Fibroblast of skin of back (primary cell): ENCODE results near the gene SEMA7A.

Experiments used
- DNase-seq: peaks from one replicate; pipeline ENCODE4 v3.0.0-alpha.2; 2013

Gene SEMA7A

DNA sequence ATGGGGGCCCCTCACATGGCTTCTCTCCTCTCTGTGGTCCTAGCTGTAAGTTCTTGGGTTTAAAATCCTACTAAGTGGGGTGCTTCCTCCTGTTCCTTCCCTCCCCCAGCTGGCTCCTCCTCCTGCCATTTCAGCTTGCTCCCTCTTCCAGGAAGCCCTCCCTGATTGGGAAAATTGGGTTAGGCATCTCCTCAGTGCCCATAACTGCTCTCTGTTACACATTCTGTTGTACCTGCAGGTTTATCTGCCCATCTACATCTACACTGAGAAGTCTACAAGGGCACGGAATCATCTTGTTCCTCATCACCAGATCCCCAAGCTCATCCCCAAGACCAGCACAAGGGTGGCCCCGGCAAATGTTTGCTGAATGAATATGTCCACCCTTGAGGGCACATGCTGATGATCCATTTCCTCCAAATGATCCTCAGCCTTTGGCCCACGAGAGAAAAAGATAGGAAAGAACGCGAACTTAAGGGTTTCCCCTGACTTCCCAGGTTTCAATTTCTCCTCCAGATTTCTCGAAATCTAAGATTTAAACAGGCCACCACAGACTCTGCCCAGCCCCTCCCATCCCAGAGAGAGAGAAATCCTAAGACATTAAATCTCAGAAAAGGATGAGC, 3.9 kb downstream of the SEMA7A start:
- no peak for DNase-seq

DNA sequence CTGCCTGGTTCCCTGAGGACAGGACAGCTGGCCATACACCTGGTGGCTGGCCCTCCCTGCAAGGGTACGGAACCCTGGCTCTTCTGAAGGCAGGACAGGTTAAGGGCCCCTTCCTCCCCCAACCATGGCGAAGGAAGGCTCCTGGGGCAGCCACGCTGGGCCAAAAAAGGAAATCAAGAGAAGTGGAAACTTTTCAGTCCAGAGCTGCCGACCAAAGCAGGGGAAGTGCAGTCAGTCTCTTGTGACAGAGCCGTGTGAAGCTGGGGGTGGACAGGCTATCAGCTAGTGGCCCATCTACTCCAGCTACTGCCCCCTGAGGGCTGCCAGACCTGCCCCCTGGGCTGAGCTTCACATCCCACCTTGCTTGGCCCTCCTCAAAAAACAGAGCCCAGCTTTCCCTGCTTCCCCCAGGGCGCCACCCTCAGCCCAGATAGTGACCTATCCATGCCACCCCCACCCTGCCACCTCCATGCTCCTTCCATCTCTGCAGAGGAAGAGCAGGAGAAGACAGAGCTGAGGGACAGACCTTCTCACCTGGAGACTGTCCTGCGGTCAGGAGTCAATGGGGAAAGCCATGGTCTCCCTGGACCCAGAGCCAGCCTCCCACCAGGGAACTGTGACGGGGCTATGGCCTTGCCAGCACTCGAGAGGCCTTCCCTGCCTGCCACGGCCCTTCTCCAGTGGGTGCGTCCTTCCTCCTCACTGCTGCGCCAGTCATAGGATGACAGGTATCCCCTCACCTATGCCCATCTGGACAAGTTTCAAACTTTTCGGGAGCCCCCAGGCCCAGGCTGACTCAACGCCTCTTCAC, 4.6 kb downstream of the SEMA7A start:
- no peak for DNase-seq

DNA sequence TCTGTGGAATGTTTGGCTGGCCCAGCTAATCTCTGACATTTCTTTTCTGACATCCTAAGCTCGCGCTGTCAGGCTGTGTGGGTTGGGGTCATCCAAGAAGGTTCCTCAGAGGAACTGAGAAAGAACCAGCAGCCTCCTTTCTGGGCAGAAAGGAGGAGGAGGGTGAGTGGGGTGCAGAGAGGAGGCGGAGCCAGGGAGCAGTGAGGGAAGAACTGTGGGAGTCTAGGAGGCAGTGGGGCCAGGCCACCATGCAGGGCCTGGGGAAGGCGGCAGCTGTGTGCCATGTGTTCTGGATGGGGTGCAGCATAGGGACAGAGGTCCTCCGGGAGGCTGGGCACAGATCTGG, 5.3 kb downstream of the SEMA7A start:
- no peak for DNase-seq

DNA sequence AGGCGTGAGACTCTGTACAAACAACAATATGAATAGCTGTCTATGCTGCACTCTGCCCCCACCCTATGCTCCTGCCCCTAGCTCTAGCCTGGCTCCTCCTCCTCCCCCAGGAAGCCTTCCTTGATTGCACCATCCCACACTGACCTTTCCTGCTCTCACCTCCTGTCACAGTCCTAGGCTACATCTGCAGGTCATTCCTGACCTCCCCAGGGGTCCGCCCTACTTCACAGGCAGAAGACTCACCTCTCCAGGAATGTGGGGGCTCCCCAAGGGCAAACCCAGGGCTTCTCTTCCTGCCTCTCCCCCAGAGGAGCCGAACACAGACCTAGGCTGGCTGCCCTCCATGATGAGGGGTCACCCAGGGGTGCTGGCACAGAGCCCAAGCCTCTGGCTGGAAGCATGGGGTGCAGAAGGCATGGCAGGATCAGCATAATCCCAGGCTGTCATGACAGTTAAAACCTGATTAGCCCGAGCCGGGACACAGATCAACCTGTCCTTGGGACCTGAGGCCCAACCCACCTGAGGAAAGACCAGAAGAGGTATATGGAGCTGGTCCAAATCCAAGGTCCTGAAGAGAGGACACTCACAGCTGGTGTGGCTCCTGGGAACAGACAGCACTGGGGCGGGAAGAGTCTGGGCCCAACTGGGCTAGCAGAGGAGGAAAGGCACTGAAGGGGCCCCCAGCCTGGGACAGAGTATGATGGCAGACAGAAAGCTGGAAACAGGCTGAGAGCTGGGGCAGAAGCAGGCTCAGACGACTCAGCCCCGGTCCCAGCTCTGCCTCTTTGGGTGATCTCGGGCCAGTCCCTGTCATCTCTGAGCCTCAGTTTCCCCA, 5.9 kb downstream of the SEMA7A start:
- DNase-seq = no peak

DNA sequence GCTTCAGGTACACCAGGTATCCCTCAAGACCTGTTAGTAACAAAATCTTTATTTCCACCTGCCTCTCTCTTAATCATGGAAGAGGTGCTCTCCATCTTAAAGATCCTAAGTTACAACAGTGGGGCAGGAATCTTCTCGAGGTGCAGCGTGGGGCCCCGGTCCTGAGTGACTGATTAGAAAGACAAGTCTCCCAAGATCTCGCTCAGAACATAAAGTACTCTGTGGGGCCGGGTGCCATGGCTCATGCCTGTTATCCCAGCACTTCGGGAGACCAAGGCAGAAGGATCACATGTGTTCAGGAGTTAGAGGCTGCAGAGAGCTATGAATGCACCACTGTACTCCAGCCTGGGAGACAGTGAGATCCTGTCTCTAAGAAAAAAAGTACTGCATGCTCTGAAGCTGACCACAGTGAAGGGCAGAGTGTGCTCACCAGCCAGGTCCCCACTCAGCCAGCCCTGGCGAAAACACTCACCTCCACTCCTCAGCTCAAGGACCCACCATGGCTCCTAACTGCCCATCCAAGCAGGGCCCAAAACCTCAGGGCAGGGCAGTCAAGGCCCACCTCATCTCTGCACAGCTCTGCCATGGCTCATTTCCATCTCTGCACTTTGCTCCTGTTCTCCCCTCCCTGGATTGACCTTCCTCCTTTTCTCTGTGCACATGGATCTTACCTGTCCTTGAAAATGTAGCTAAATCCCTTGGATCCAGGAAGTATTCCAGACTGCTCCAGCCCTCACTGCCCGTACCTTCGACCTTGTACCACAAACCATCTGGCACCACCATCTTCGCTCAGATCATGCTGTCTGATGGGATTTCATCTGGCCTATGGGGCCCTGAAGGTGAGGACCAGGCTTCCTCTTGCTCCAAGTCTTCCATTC, 7.1 kb downstream of the SEMA7A start:
- no peak for DNase-seq

DNA sequence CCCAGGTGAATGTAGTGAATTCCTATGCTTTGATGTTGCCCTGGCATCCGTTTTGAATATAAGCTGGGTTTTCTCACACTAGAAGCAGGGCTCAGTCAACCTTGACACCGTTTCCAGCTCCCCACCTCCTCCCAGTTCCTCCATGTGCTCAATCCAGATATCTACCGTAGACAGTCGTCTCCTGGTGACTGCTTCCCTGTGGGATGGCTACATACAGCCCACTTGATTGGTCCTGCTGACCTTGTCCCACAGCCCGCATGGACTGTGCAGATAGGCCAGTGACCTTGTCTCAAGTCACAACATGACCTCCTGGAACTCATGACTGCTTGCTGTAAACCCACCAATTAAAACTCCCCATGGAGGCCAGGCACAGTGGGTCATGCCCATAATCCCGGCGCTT, 8.1 kb downstream of the SEMA7A start:
- no peak for DNase-seq

DNA sequence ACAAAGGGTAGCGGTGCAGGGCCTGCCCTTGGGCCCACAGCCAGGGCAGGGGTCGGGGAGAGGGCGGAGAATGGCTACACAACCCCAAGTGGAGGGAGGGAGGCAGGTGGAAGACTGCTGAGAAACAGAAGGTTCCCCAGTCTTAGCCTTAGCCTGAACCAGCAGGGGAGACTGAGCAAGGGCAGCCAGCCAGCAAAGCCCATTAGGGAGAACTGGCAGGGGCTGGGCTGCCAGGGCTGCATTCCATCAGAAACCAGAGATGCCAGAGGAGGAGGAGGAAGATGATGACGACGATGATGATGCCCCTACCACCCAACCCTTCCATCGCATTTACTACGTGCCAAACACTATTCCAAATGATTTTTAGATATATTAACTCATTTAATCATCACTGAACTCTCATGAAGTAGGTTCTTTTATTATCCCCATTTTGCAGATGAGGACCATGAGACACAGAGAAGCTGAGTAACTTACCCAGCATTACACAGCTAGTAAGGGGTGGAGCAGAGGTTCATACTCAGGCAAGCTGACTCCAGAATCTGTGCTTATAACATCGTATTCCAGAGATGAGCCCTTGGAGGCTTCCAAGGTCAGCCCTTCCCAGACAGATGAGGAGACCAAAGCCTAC, 8.7 kb downstream of the SEMA7A start:
- DNase-seq = no peak

DNA sequence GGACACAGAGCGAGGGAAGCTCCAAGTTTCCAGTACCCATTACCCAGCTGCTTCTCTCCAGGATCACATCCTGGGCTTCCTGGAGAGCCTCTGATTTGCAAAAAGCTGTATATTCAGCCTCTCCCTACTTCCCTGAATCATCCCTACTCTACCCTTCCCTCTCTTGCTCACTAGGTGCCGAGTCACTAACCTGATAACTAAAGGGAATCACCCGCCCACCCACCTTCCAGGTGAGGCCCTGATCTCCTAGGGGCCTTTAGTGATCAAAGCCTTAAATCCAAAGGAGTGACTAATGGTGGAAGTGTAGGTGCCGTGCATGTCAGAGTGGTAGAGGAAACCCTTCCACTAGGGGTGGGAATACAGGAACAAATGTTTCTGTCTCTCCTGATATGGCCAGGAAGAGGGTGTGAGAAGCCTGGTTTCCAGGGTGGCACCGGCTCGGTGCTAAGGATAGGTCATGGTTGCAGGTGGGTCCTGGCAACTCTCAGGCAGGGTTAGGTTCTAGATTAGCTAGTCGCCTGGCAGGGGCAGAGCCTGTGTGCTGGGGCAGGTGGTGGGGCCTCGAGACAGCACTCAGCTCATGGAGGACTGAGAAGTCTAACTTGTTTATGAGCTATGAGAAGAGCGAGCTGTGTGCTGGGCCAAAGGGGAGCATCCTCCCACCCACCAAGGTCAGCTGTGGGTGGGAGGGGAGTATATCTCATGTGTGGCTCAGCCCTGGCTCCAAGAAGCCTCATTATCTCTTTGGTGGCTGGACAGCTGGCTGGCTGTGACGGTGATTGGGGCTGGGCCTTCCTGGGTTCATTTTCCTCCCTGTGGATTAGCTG, 10.1 kb downstream of the SEMA7A start:
- no peak for DNase-seq

DNA sequence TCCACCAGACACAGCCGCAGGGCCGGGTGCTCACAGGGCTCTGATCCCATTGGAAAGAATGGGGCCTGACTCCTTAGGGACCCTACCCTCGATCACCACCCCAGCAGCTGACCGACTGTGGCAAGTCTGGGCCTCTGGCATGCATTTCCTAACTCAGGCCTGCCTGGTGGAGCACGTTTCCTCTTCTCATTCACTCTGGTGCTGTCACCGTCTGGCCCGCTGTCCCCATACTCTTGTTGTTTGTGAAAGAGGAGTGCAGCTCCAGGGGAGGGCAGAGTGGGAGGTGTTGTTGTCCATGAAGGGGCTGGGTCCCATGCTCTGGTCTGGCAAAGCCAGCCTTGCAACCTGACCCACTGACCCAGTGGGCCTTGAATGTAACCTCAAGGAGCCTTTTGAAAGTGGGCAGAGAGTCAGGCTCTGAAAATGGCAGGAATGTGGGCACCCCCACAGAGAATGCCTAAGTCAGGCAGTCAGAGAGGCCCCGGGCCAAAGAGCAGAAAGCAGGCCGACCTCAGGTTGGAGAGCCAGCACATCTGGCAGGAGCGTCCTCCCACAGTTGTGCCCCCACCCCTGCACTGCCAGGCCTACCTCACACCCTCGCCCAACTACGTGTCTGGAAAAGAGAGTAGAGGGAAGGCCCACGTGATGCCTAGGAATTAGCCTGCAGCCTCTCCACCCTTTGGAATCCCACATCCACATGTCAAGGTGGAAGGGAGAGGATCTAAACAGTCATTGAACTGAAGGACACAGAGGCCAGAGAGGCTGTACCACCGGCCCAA, 10.9 kb downstream of the SEMA7A start:
- DNase-seq = peak; percentile 88

DNA sequence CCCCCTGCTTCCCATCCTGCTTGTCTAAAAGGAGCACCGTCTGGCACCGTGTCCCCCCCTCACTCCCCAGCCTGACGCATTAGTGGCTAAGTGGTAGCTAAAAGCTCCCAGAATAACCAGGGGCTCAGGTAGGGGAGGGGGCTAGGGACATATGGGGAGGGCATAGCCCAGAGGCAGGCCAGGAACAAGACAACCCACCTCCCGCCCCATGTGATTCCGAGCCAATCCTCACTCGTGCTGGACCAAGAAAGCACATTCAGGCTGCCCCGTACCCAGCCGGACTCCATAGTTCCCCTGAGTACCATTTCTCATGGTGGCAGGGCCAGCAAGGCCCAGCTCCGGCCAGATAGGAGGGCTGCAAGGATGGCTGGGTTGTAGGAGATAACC, 11.5 kb downstream of the SEMA7A start:
- no peak for DNase-seq

DNA sequence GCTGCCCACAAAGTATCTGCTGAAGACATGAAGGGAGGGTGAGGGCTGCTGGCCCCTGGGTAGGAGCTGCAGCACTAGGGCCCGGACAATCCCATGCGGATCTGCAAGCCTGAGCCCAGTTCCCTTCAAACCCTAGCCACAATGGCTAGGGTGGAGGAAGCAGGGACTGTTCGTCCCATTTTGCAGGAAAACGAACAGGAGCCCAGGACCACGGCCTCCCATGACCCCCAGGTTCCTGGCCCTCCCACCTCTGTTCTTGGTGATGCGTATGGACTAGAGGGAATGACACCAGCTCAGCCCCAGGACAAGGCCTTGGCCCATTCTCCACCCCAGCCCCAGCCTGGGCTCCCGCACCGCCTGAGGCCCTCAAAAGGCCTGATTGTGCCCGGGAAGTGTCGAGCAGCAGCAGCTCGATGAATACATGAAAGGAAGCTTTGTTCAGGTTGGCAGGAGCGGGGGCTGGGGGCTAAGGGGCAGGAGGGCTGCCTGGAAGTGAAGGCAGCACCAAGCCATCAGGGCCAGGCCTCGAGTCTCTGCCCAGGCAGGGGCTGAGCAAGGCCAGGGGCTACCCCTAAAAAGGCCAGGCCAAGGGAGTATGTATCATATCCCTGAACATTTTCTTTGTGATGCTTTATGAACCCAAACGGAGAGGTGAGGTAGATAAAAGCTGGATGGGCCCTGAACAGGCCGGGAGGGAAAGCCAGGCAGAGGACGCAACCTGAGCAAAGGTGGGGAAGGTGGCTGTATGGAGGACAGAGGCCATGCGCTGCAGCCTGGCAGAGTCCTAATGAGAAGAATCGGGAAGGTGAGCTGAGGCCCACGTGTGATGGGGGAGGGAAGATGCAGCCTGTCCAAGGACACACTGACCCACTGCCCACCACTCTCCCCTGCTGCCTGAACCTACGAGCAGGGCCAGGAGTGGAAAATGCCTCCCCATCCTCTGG, 12.2 kb downstream of the SEMA7A start:
- no peak for DNase-seq

DNA sequence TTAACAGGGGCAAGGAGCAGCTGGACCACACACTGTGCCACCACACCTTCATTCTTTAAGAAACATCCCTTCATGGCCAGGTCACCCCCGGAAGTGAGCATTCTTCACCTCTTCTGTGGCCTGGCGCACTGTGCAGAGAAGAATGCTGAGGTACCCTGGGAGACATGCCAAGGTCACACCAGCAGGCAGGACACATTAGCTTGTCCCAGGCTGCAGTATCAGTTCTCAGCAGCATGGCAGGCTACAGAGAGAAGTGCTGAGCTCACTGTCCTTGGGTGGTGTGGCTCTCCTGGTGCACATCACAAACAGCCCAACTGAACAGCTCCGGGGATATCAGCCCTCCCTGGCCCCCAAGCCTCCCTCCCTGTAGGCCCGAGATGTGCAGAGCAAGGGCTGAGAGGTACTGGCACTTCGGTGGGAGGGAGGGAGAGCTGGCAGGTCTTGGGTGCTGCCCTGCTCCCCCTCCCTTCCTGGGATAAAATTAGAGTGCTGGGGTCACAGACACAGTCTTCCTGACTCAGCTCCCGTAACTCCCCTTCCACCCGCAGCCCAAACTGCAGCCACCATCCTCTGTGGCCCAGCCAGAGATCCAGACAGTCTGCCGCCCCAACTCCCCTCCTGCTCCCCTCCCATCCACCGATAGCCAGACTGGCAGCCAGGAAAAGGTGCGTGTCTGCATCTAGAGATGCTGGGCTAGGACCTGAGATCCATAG, 13.4 kb downstream of the SEMA7A start:
- DNase-seq = peak; percentile 40

DNA sequence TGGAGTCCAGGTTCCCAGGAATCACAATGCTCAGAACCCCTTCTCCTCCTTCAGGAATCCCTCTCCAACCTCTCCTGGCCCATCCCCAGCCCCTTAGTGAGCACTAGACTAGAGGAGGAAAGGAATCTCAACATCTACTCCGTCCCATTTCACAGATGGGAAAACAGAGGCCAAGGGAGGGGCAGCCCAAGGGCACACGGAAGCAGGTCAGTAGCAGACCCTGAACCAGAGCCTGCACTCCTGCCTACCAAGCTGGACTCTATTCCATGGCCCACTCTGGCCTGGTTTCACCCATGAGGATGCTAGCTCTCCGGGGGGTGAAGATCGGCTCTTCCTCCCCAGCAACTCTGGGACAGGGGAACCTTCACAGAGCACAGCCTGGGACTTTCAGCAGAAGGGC, 14.3 kb downstream of the SEMA7A start:
- DNase-seq = no peak

DNA sequence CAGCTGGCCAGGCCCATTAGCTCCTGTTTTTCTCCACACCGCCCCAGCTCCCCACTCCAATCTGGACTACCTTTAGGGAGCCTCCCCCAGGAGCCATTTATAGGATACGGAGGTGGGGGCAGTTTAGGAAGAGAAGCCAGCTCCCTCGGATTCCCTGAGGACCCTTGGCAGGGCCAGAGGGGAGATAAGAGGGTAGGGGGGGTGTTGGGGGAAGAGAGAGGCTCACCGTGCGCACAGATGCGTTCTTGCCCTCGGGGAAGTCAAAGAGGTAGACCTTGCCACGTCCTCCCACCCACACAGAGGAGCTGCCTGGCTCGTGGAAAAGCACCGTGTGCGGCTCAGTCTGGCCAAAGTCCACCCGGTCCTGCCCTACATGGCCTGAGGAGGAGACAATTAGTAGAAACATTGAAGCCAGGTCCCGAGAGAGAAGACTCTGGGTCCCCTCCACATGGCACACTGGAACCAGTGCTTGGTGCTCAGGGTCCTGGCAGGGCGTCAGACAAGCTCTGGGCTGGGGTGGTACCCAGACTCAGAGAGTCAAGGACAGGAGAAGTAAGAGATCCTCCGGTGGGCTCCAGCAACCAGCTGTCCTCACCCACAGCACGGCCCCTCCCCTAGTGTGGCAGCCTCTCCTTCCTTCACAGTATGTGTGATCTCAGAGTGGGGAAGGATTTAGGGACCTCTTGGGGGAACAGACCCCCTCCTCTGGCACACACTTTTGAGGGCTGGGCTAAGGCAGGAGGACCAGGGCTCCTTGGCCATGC, 15.0 kb downstream of the SEMA7A start:
- DNase-seq = no peak

DNA sequence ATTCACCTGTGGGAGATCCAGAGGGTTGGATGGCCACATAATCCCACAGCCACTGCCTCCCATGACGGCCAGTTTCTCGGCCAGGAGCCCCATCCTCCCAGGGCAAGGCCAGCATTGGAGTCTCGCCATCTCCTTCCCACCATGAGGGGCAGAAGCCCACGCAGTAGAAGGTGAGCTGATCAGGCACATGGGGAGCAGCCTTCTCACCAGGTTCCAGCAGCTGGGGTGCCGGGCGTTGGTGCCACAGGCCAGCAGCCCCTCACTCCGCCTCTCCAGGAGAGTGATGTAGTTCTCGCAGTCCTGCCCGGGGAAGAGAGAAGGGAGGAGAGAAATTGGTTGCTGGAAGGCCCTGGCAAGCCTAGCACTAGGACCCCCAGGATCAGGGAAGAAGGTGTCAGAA, 16.1 kb downstream of the SEMA7A start:
- no peak for DNase-seq

DNA sequence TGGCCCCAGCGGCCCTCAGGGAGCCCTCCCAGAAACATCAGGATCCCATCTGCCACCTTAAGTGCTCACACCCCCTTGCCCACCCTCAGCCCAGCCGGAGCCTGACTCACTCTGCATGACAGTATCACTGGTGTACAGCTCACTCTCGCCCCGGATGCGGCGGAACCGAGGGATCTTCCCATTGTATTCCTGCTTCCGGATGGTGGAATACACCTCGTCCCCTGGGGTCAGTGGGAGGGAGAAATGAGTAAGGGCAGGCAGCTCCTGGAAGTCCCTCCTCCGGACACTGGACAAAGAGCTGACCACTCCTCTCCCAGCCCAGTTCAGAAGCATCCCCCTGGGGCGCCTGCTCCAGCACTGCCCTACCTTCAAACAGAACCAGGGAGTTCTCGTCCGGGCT, 16.5 kb downstream of the SEMA7A start:
- DNase-seq = peak; percentile 68
